Activated naive CD4-positive, alpha-beta T cell treated with Interleukin-2 at 50 U/mL for 16 hours (primary cell): ENCODE data around the gene ARHGEF9.

Experiments used
- DNase-seq: peaks from one replicate; pipeline ENCODE4 v3.0.0-alpha.2; 2020

Gene ARHGEF9

DNA sequence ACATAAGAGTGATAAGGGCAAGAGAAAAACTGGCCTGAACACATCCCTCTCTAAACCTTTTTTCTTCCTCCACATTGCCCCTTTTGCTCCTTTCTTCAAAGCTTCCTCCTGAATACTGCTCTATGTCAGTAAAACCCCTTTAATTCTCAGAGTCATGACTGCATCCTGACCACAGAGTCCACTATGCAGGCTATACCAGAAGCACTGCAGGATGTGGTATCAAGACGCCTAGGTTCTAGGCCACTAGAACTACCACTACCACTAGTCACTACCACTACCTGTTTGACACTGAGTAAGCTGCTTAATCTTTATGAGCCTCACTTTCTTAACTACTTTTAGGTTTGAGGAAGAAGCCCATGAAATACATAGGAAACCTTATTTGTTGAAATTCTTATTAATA is 38.7 kb downstream of the ARHGEF9 start:
- DNase-seq = peak; percentile 2

DNA sequence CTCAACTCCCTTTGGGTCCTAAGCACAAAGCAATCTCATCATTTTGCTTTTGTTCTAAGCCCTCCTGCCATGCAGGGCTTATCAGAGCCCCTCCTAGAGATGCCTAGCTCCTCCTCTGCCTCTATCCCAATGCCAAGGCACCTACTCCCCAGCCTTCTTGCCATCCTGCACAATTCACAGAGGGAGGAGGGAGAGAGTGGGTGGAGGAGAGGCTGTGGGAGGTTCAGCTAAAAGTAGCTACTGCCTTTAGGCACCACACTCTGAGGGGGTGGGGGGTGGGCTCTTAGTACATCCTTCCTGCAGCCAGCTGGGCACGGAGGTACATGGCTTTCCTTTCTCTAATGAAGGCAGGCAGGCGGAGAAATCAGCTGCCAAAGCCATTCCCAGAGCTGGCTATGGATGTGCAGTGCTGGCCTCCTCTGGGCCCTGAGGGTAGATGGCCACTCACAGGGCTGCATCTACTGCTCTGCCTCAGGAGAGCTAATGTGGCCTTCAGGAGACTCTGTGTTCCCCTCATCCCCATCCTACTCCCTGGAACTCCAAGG is 40.1 kb downstream of the ARHGEF9 start:
- DNase-seq = no peak

DNA sequence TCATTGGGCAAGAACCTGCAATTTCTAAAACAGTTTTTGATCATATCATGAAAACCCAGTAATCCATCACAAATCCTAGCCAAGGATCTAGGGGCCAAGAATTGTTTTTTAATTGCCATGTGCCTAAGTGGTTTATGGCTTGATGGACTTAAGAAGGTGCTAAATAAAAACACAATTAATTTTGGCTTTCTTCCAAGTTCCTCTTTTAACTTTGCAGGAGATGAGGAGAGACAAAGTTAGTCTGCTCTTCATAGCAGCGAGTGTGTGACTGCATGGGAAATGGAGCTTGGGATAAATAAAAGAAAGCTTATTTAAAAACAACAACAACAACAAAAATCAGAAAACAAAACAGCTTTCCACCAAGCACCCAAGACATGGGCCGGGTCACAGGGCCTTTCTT is 41.4 kb downstream of the ARHGEF9 start:
- no peak for DNase-seq

DNA sequence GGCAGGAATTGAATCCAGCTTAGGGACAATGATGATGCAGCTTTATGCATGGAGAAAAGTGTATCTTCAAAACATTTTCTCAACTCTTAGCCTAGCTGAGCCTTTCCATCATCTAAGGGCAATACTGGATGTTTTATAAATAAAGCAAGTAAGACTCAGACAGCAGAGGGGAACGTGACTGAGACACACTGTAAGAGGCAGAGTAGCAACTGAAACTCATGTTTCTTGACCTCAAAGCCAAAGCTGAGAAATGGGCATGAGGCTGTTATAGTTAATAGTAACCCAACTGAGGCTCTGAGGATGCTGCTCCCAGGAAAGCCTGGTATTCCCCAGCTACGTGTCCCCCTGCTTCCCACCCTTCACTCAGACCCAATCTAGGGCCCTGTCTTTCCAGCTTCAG is 44.6 kb downstream of the ARHGEF9 start:
- no peak for DNase-seq

DNA sequence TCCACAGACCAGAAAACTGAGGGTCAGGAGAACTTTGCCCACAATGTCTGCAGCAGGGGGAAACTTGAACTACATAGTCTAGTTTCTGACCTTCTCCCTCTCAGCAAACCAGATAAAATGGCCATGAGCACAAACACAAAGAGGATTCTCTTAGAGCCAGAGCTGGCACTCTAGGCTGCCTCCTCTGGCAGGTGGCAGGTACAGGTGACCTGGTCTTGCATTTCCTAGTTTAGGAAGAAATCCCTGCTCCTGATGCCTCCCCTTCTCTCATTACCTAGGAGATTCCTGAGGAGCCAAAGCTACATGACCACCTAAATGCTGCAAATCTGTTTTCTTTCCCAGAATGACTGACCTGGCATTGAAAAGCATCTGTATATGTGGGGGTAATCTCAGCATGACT is 45.1 kb downstream of the ARHGEF9 start:
- no peak for DNase-seq

DNA sequence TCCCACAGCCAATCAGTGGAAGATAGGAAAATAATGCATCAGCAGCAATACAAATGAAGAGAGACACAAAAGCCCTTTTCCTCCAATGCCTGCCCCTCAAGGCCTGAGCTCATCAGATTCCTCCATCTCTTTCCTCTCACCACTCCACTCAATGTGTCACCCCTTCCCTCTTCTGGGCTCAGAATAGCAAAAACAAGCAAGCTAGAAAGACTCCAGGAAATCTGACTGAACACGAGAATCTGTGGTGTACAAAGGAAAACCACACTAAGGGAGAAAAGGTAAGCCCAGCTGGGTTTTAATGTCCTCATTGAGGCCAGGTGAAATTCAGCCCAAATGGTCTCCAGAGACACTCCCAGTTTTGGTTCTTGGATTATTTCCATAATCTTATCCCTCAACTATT is 46.3 kb downstream of the ARHGEF9 start:
- DNase-seq = no peak

DNA sequence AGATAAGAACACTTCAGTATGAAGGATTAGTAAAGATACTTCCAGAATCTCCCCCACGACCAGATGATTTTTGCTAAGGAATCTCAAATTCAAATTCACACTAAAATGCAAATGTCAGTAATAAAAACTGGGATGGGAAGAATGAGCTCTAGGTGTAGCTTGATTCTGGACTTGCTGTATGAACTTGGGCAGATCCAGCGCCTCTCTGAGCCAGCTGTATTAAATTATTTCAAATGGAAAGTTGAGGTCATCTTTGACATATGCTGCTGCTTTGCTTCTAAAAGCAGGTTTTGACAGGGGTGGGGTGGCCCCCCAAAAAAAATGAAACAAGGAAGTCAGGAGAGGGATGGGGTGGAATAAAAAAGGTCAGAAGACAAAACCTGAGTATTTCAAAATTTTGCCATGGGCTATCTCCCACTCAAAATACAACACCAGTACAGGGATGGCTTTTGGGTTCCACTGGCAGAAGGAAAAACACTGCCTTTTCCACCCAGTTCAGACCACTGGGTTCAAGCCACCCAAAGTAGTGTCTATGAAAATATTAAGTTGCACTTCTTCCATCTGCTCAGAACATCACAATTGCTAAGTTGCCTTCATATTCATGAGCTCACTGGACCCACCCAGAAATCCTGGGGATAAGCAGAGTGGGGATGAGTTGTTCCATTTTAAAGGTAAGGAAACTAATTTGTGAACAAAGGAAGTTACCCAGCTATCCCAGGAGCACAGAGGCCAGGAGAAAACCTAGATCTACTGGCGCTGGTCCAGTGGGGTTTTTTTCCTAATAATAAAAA is 47.7 kb downstream of the ARHGEF9 start:
- no peak for DNase-seq

DNA sequence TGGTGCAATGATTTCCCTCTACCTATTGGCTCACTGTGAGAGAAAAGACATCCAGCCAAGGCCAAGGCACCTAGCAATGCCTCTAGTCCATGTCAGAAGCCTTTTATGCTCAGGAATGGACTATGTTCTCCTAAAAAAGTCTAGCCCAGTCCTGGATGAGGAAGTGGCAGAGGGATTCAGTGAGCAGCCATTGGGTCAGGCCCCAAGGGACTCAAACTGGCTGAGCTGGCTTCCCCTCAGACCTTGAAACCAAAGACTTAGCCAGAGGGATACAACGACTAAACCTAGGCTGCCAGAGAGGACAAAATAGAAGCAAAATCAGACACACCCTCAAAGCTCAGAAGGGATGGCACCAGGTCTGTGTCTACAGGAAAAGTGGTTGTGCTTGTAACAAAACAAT is 49.1 kb downstream of the ARHGEF9 start:
- no peak for DNase-seq

DNA sequence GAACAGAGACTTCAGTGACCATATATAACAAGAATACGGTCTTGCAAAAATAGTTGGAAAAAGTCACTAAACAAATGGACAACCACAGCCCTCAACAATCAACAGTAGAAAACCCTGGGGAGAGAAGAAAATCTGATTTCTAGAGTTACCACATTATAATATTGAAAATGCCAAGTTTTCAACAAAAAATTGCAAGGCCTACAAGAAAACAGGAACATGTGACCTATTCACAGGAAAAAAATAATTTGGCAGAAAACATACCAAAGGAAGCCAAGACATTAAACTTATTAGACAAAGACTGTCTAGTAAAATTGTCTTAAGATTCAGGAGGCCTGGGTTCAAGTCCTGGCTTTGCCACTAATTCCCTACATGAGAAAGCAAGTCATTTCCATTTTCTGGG is 64.7 kb downstream of the ARHGEF9 start:
- DNase-seq = no peak

DNA sequence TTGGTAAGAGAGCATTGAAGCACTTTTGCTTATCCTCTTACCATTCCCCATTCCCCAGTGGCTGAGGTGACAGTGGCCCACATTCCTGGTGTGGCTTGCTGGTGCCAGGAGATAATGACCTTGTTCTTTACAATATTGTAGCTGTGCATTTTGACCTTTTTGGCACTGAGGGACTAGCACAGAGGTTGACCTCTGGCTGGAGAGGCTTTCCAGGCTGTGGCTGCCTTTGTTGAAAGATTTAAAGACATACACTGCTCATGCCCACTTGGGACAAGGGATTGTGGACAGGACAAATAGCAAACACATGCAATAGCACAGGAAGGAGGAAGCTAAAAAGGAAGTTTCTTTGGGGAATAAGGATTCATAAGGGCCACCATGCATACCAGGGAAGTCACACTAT is 65.4 kb downstream of the ARHGEF9 start:
- DNase-seq = no peak

DNA sequence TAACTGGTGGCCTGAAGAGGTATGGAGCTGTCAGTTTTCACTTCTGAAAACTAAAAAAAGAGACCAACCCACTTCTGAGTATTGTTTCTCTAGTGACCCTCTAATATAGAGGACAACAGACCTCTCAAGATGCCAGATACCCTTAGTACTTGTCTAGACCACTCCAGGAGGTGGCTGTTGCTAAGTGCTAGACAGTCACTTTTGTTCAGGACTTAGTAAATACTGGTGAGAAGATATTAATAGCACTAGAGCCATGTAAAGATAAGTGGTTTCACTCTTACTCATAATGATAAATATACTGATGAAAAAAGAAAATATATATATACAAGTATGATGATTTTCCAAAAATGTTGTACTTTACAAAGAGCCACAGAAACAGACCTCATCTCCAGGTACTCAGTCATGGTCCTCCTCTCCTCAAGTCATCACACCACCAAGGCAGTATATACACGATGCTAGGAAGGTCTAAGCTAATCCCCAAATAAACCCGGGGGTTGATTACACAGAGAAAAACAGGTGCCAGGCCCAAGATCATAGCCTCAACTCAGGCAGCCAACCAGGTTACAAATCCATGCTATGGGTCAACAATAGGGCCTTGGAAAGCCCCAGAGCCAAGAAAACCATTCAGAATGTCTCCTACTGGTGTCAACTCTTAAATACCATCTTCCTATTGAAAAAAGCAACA is 66.9 kb downstream of the ARHGEF9 start:
- no peak for DNase-seq

DNA sequence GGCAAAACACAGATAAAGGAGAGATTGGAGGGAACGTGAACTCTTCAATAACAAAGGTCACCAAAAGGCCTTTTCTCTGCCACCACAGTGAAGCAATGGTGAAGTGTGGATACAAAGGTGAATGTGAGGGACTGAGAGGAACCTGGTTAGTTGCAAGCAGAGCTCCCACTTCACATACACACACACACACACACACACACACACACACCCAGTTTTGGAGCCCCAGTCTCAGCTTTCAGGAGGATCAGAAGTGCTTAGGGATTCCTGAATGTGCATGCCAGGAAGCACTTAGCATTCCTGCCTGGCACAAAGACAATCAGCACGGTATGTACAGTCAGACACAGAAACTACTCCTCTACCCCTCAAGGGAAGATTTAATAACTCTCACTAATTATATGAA is 71.5 kb downstream of the ARHGEF9 start:
- DNase-seq = no peak

DNA sequence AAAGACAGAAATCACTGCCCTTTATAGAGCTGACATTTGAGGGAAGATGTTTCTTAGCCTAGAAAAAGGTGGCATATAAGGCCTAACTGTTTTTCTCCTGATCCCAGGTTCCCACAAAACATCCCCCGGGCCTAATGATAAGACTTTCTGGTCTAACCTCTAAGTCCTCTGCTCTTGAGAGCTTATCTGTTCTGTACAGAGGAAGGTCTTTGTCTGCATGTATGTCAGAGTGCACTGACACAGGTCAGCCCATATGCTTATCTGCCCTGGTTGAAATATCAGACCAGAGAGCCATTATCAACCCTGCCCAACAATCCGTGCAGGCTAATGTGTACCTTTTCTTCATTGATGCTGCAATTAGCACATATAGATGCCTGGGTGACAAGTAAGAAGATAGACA is 76.2 kb downstream of the ARHGEF9 start:
- no peak for DNase-seq

DNA sequence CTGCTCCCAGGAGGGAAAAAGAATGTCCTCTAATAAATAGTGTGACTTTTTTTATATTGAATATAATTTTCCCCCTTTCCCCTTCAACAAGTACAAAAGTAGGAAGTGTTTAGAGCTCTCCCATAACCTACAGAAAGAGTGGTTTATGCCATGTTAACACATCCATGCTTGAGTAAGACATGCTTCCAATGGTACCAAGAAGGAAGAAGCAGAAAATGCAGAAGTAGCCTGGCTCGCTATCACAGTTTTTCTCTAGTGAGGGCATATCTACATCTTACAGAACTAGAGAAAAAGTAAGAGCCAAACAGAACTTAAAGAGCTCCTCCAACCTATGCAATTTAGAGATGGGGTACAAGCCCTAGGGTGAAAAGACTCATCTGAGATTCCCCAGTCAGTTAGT is 82.5 kb downstream of the ARHGEF9 start:
- no peak for DNase-seq

DNA sequence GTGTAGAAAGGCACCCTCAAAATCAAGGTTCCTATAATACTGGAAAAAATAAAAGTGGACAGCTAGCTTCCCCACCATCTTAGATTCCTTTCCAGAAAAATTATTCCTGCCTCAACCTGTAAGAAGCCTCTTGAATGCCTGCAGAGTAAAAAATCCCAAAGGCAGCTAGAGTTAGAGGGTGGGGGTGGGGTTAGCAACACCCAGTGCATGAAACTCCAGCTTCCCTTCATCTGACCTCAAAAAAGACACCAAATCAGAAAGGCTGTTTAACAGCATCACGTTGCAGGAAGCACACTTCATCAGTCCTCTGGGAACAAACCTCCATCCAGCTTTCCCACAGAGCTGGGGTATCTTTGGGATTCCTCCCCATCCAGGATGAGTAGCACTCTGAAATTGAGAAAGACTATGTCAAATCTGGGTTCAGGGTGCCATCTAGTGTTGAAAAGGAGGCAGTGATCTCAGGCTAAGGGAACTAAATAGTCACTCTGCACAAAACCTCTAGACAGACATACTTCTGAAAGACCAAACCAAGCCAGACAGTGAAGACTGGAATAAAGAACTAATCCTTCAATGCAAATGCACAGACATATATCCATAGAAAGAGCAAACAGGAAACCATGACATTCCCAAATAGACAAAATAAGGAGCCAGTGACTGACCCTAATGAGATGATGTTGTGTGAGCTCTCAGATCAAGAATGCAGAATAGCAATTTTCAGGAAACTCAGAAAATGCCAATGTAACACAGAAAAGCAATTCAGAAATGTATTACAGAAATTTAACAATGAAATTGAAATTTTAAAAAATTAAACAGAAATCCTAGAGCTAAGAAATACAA is 97.9 kb downstream of the ARHGEF9 start:
- no peak for DNase-seq

DNA sequence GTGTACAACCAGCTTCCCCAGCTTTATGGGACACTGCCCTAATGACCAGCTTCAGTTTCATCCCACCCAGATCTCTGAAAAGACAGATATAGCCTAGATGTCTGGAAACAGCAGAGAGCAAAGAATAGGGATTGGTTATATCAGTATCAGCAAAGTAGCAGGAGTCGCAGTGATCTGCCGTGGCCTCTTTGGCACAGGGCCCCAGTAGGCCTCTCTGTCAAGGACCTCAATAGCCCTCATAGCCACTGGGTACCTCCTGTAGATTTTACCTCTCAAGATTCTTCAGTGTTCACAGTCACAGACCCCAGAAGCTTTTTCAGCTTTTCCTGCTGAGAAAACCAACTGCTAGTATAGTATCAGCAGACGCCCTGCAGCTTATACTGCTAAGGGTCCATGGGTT is 104.6 kb downstream of the ARHGEF9 start:
- no peak for DNase-seq

DNA sequence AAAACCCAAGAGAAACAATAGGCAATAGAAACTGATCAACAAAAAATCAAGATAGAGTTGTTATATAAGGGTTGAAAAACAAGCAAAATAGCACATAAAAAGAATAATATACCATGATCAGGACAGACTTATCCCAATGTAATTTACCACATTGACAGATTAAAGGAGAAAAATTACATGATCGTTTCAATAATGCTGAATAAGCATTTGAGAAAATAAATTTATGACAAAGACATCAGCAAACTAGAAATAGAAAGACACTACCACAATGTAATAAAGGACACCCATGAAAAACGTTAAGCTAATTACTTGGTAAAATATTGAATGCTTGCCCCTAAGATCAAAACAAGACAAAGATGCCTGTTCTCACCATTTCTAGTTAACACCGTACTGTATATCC is 105.6 kb downstream of the ARHGEF9 start:
- no peak for DNase-seq

DNA sequence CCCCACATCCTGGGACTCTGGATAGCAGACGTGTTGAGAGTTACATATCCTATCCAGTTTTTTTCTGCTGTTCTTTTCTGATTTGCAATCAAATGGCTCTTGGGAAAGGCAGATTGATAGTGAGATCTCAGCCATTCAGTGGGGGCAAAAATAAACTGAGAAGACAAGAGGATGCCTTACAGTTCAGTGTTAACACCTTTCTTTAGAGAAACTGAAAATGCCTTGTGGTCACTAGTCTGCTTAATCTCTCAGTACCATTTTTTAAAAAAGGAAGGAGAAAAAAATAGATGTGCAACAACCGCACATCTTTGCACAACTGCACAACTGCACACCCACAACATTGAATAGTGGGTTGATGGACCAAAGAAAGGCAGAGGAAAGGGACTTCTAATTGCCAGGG is 109.3 kb downstream of the ARHGEF9 start:
- no peak for DNase-seq

DNA sequence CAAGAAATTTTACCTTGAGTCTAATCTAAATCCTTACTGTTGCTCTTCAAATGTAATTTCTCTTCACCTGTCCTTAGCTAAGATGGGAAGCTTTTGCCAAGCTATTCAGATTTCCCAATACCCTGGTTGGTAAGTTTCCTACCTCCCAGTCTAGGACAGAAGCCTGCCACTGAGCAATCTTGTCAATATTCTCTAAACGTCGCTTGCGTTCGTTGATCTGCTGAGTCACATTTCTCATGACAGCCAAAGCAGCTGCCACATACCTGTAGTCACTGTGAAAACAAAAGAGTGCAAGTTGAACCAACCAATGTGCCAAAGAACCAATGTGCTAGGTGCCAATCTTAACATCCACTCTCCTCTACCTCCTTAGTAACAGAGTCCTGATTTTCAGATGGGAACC is 111.1 kb downstream of the ARHGEF9 start:
- no peak for DNase-seq

DNA sequence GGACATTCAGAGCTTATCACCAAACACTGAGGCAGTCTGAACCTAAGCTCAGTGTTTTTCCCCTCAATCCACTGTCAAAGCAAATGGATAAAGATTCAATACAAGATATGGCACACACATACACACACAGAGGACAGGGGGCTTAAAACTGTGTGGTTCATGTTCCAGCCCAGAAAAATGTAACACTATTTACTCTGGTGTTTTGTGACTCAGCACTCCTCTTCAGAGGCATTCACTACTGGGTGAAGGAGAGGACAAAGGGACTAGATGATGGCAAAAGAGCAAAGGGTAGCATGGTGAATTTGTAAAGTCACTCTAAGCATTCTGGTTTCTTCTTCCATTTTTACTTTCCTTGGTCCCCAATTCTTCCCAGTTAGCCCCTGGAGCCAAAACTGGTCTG is 120.3 kb downstream of the ARHGEF9 start:
- no peak for DNase-seq

DNA sequence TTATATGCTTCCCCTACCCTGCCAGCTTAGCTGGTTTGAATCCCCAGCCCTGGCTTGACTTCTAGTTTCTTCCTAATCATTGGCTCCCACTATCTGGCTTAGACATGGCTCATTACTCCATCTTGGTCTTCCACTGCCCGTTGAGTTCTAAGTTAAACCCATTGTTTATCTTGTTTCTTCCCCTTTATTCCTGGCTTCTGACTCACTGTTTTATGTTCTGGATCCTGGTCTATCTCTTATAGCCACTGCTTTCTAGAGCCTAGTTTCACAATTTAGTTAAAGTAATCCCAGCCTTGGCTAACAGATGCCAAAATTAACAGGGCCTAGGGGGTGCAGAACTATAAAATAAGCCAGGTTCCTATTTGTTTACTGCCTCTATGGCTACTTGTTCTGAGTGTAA is 120.9 kb downstream of the ARHGEF9 start:
- no peak for DNase-seq

DNA sequence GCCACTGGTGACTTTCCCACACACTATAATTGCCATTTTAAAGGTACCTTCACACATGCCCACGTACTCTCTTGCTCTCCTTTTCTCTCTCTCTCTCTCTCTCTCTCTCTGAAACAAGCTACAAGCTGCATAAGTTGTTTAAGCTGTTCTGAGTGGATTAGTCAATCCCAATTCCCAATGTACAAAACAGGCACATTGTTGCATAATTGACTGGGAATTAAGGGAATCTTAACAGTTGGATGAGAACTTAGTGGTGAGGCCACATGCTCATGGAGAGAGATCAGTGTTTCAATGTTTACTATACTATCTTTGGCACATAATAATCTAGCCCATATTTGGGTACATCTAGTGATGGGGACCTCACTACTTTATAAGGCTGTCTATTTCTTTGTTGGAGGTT is 123.3 kb downstream of the ARHGEF9 start:
- no peak for DNase-seq

DNA sequence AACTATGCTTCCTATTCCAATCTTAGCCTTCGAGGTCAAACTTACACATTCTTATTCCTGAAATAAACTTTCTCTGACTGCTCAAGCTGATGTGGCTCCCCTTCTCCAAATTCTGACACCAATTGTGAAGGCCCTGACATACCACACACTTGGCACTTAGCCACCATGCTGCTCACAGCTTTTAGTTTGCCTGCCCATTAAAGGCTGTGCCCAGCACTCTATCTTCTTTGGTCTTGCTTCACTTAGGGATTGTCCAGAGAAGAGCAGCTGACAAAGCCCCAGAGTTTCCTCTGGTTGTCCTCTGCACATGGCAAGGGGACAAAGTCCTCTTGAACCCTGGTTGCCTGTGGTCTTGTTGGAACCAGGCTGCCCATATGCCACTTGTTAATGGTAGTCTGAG is 126.1 kb downstream of the ARHGEF9 start:
- DNase-seq = no peak

DNA sequence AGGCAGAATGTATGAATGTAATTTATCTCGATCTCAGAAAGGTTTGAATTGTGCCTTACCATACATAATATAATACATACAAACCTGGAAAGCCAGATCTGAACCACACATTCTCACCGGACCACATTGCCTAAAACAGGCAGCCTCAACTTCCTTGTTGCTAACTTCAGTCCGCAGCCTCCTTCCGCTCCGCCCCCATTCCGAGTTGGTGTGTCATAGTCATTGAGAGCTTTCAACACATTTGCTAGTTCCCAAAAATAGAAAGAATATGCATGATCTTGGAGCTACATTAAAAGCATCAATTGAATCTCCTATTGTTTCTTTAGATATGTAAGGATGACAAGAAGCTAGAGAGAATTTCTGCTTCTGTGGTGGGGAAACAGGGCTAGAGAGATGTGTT is 127.2 kb downstream of the ARHGEF9 start:
- DNase-seq = no peak
